ENCODE data around the gene RAB35.

RAB35 gene

GRCh38 chr12:120132863-120133385 lies 16.4 kb upstream of the RAB35 start:
- DNase-seq (ENCODE audit: low read depth in 2 of 2) = no peak

- no peak for DNase-seq (ENCODE audit: low read depth in 2 of 2)
Measured at GRCh38 chr12:120132054-120132836, 15.7 kb upstream of the RAB35 start.

GRCh38 chr12:120131116-120131515 lies 14.6 kb upstream of the RAB35 start:
- DNase-seq (ENCODE audit: low read depth in 2 of 2) = no peak

- no peak for DNase-seq (ENCODE audit: low read depth in 2 of 2)
Measured at GRCh38 chr12:120130011-120130410, 13.5 kb upstream of the RAB35 start.

DNA sequence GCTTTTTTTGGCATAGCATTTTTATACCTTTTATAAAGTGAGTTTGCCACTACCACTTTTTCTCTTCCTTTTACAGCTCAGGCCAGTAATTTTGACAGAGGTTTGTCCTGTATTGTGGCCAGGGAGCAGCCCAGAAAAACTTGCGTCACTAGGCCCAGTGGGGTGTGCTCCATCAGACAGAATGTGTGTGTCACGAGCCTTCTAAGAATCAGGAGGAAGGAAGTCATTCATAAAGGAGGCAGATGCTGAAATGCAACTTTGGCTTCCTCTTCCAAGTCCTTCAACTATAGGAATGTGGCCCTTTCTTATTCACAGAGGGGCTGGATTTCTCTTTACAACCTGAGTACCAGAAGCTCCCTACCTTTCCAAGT lies 10.1 kb upstream of the RAB35 start:
- no peak for DNase-seq (ENCODE audit: low read depth in 2 of 2)

DNA sequence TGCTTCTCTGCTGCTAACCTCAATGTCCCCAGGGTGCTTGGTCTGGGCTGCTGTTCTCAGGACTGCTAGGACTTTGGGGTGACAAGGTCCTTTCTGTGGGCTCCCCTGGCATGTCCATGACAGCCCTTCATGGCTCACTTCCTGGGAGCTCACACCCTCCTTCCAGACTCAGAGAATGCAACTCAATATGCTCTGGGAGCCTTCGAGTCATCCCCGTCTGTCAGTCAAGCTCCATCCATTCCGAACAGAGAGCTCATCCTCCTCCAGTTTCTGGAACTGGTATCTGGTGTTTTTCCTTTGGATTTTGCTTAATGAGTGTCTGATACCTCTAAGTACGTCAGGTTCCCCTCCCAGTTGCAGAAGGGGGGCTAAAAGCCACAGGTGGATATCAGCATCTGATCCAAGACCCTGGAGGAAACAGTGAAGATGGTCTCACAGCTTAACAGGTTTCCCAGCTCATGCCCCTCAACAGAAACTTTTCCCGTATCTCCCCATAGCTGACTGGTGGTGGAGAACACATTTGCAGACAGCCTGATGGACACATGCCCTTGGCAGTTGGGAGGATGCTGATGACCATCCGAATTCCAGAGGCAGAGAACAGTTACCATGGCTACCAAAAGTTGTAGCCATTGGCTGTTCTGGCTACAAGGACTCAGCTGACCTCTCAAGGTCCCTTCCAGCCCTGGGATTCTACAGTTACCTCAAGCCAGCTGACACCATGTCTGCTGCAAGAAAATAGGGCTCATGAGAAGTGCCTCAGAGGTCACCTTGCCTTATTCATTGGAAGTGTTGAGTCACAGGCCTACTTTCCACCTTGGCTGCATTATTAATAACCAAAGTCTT lies 9.5 kb upstream of the RAB35 start:
- no peak for DNase-seq (ENCODE audit: low read depth in 2 of 2)

DNA sequence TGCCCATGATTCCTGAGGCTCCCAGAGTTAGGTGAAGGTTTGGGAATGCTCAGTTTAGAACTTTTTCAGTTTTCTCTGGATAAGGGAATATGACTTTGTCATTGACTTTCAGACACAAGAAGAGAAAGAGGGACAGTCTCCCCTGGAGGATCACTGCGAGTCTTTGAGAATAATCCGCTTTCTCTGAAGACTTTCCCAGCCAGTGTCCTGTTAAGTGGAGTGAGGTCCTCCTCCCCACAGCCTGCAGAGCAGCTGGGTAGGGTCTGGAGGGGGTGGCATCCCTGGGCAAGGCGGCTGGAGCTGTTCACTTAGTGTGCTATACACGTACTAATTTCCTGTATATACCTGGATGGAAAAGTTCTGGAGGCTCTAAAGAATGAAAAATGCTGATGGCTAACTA lies 8.5 kb upstream of the RAB35 start:
- DNase-seq (ENCODE audit: low read depth in 2 of 2) = no peak

DNA sequence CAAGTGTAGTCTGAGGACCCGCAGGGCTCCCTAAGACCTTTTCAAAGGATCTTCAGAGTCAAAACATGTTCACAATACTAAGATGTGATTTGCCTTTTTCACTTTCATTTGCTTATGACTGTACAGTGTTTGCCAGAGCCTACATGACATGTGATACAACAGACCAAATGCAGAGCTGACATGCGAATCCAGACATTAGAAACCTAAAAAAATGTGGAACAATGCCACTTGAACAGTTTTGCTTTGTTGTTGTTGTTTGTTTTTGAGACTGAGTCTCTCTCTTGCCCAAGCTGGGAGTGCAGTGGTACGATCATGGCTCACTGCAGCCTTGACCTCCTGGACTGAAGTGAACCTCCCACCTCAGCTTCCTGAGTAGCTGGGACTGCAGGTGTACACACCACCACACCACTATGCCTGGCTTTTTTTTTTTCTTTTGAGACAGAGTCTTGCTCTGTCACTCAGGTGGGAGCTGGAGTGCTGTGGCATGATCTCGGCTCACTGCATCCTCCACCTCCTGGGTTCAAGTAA lies 5.3 kb upstream of the RAB35 start:
- no peak for DNase-seq (ENCODE audit: low read depth in 2 of 2)

GRCh38 chr12:120121343-120121742 lies 4.8 kb upstream of the RAB35 start:
- DNase-seq (ENCODE audit: low read depth in 2 of 2) = no peak

GRCh38 chr12:120119271-120119973 lies 2.9 kb upstream of the RAB35 start:
- DNase-seq (ENCODE audit: low read depth in 2 of 2) = no peak

DNA sequence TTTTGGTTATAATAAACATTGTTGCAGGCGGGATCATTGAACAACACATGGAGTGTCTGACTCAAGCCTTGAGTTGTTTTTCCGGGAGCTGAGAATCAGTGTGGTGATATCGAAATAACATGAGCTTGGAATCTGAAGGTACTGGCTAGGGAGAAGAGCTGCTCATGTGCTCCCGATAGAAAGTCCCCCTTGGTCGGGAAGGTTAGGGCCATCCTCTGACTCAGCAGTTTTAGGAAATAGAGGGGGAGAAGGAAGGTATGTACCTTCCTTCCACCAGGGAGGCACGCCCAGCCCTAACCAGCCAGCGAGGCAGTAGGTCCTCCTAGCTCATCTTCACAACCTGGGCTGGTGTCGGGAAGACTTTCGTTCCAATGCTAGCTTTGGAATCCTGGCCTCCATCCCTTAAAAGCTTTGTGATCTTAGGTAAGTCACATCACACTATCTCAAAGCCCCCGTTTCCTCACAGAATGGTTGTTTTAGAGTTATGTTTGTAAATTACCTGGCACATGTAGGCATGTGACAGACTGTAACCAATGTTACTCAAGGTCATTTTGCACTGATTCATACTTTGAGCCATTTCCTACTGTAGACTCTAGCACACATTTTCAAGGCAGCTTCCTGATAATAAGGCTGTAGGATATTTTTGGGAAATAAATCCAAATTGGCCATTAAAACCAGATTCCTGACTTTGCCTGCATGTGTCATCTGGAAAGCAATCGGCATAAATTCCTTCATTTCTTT lies 1.9 kb upstream of the RAB35 start:
- DNase-seq (ENCODE audit: low read depth in 2 of 2) = peak in 1 of 2 experiments; percentile 26

GRCh38 chr12:120117961-120118320 lies 1.4 kb upstream of the RAB35 start:
- DNase-seq (ENCODE audit: low read depth in 2 of 2) = no peak

DNA sequence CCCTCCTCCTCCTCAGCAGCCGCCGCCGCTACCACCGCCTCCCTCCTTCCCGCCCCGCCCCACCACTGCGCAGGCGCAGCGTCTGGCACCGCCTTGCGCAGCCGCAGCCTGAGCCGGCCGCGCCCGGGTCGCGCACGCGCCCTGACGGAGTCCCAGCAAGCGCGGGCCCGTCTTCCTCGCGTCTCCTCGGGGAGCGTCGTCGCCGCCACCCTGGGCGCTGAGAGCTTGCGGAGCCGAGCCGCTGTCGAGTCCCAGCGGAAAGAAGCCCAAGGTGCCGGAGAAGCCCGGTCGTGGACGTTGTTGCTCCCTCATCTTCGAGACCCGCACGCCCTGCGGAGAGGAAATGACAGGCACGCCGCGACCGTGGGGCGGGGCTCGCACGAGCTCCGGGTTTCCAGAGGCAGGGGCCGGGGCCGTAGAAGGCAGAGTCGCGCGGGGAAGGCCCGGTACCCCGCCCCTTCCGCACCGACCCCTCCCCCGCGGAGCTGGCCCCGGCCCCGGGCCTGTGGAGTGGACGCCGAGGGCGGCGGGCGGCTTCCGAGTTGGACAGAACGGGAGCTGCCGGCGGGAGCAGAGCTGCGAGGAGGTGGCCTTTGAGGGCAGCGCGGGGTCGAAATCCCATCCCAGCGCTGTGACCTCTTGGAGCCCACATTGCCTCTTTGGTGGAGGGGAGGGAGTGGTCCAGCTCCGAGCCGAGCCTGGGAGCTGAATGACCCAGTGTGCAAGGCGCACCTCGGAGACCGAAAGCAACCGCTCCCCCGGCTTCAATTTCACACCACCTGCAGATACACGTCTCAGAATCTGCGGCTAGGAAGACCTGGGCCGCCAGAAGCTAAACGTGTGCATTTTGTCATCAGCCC lies 469 bp upstream of the RAB35 start:
- peak; percentile 77 for DNase-seq (ENCODE audit: low read depth in 2 of 2)

- DNase-seq (ENCODE audit: low read depth in 2 of 2) = no peak
Measured at GRCh38 chr12:120115692-120116440, 687 bp downstream of the RAB35 start.

GRCh38 chr12:120115066-120115465 lies 1.5 kb downstream of the RAB35 start:
- no peak for DNase-seq (ENCODE audit: low read depth in 2 of 2)

DNA sequence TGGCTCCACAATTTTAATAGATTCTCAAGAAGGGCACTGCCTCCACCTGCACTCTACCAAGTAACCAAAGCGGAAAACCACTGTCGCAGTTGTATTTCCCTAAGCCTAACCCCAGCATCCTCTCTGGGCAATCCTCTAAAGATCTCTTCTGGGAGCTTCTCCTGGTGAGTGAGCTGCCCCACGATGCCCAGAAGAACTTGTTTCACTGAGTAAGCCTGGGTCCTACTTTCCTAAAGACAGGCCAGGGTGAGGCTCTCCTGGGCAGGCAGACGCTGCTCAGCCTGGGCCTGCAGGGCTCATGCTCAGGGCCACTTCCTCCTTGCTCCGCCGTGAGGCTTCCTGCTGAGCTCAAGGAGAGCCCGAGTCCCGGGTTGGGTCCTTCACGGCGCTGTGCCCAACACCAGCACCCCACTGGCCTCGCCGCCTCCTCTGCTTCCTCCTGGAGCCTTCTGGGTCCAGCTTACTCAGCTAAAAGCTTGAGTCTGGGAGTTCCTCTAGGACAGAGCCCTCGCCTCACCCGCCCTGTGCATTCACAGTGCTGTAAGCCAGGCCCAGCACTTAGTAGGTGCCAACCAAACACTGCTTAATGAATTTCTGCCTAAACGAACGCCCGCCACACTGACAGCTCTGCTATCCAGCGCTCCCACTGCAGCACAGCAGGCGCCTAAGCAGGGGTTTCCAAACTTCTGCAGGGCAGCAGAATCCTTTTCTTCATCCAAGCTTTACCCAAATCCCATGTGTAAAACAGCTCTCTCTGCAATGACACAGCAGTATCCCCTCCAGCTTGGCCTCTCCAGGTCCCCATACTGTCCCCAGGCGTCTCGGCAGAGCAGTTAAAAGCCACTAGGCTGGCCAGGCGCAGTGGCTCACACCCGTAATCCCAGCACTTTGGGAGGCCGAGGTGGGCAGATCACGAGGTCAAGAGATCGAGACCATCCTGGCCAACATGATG lies 5.7 kb downstream of the RAB35 start:
- no peak for DNase-seq (ENCODE audit: low read depth in 2 of 2)

GRCh38 chr12:120109570-120110267 lies 6.8 kb downstream of the RAB35 start:
- DNase-seq (ENCODE audit: low read depth in 2 of 2) = no peak

- no peak for DNase-seq (ENCODE audit: low read depth in 2 of 2)
Measured at GRCh38 chr12:120106151-120106550, 10.4 kb downstream of the RAB35 start.
